NT2/D1 (cell line): ENCODE results near the gene CIP2A.

Experiments
- DNase-seq: peaks from one replicate; pipeline ENCODE4 v3.0.0-alpha.2; 2011; ENCODE audit warnings: low read depth, low spot score
- H3K27me3 ChIP-seq: 2 replicates; pipeline ENCODE4 v1.6.0; 2011; ENCODE audit warnings: mild to moderate bottlenecking; ENCODE audit not compliant: insufficient read length, insufficient read depth
- H3K36me3 ChIP-seq: 2 replicates; pipeline ENCODE4 v1.6.1; 2011; ENCODE audit warnings: mild to moderate bottlenecking, low read length, mixed read lengths; ENCODE audit not compliant: insufficient read depth, insufficient read length
- H3K4me1 ChIP-seq: 2 replicates; pipeline ENCODE4 v1.5.1; 2011; ENCODE audit not compliant: insufficient read depth, insufficient read length
- H3K4me3 ChIP-seq: 2 replicates; pipeline ENCODE4 v1.5.1; 2011; ENCODE audit warnings: low read depth; ENCODE audit not compliant: insufficient read length
- H3K9ac ChIP-seq: 2 replicates; pipeline ENCODE4 v1.6.0; 2011; ENCODE audit warnings: low read depth; ENCODE audit not compliant: insufficient read length
- H3K9me3 ChIP-seq: 2 replicates; pipeline ENCODE4 v1.5.1; 2011; ENCODE audit warnings: mild to moderate bottlenecking, low read length; ENCODE audit not compliant: insufficient read depth
- SUZ12 ChIP-seq: IDR thresholded peaks from 2 replicates; pipeline ENCODE4 v1.6.1; 2011; ENCODE audit not compliant: insufficient read length, insufficient read depth; ENCODE audit errors: extremely low read depth
- YY1 ChIP-seq: IDR thresholded peaks from 2 replicates; pipeline ENCODE4 v1.6.1; 2011; ENCODE audit not compliant: insufficient read length, insufficient read depth
- ZNF274 ChIP-seq: IDR thresholded peaks from 2 replicates; pipeline ENCODE4 v1.6.1; 2011; ENCODE audit warnings: mild to moderate bottlenecking, low read depth, low read length

CIP2A gene

GRCh38 chr3:108511490-108511889 is 77.7 kb downstream of the CIP2A start:
- no peak for DNase-seq
- Histone ChIP-seq H3K36me3 (no peaks in the 10 kb centered on the region), H3K4me1 (no peaks in the 10 kb centered on the region), H3K27me3 (no peaks in the 10 kb centered on the region), H3K4me3 (no peak overlapping the region), H3K9ac (no peak overlapping the region), H3K9me3 (no peaks in the 10 kb centered on the region)
- TF ChIP-seq SUZ12, result no peak
- no peak for TF ChIP-seq ZNF274
- no peak for TF ChIP-seq YY1

- Histone ChIP-seq H3K27me3 (no peaks in the 10 kb centered on the region), H3K9ac (no peak overlapping the region), H3K4me1 (no peaks in the 10 kb centered on the region), H3K36me3 (no peaks in the 10 kb centered on the region), H3K4me3 (no peak overlapping the region), H3K9me3 (no peaks in the 10 kb centered on the region)
- TF ChIP-seq ZNF274 (no peak), YY1 (no peak), SUZ12 (no peak)
- DNase-seq, result no peak
Observed at GRCh38 chr3:108511055-108511454, 78.2 kb downstream of the CIP2A start.

GRCh38 chr3:108510496-108510895 is 78.7 kb downstream of the CIP2A start, which contains the start of gene MYH15:
TSS of gene MYH15 (minus strand) at chr3:108510596. CDS start at chr3:108510530, 66 bp downstream.
- TF ChIP-seq YY1 (no peak), SUZ12 (no peak), ZNF274 (no peak)
- no peak within 1 kb of the TSS for H3K4me3 ChIP-seq
- H3K9me3 ChIP-seq, result no peaks in the 10 kb centered on the region
- H3K9ac ChIP-seq, result no peak within 1 kb of the TSS
- no peak for DNase-seq
- no peaks in the 10 kb centered on the region for H3K4me1 ChIP-seq
- no peaks in the 10 kb centered on the region for H3K27me3 ChIP-seq
- H3K36me3 ChIP-seq, result no peaks in the 10 kb centered on the region

GRCh38 chr3:108509871-108510270 is 79.4 kb downstream of the CIP2A start:
- TF ChIP-seq ZNF274, result no peak
- TF ChIP-seq SUZ12, result no peak
- TF ChIP-seq YY1, result no peak
- Histone ChIP-seq H3K4me3 (no peak overlapping the region), H3K9me3 (no peaks in the 10 kb centered on the region)

GRCh38 chr3:108509263-108509662 is 80.0 kb downstream of the CIP2A start:
- no peaks in the 10 kb centered on the region for H3K4me1 ChIP-seq
- DNase-seq, result no peak
- no peaks in the 10 kb centered on the region for H3K27me3 ChIP-seq
- H3K4me3 ChIP-seq, result no peak overlapping the region
- TF ChIP-seq YY1 (no peak), ZNF274 (no peak), SUZ12 (no peak)
- no peak overlapping the region for H3K9ac ChIP-seq
- H3K9me3 ChIP-seq, result no peaks in the 10 kb centered on the region
- no peaks in the 10 kb centered on the region for H3K36me3 ChIP-seq

More at GRCh38 chr3:108509871-108510270, 79.4 kb downstream of the CIP2A start:
- DNase-seq, result no peak
- no peak overlapping the region for H3K9ac ChIP-seq
- H3K4me1 ChIP-seq, result no peaks in the 10 kb centered on the region
- no peaks in the 10 kb centered on the region for H3K27me3 ChIP-seq
- no peaks in the 10 kb centered on the region for H3K36me3 ChIP-seq

GRCh38 chr3:108507902-108508301 is 81.3 kb downstream of the CIP2A start:
- Histone ChIP-seq H3K36me3 (no peaks in the 10 kb centered on the region), H3K9ac (no peak overlapping the region), H3K27me3 (no peaks in the 10 kb centered on the region), H3K4me1 (no peaks in the 10 kb centered on the region), H3K9me3 (no peaks in the 10 kb centered on the region), H3K4me3 (no peak overlapping the region)
- DNase-seq, result no peak
- TF ChIP-seq SUZ12 (no peak), YY1 (no peak), ZNF274 (no peak)

- Histone ChIP-seq H3K9me3 (no peaks in the 10 kb centered on the region), H3K36me3 (no peaks in the 10 kb centered on the region), H3K27me3 (no peaks in the 10 kb centered on the region), H3K4me3 (no peak overlapping the region), H3K9ac (no peak overlapping the region), H3K4me1 (no peaks in the 10 kb centered on the region)
- no peak for TF ChIP-seq ZNF274
- no peak for TF ChIP-seq SUZ12
- TF ChIP-seq YY1, result no peak
- no peak for DNase-seq
Observed at GRCh38 chr3:108505811-108506210, 83.4 kb downstream of the CIP2A start.
